Trophoblast cell (in vitro differentiated cells and primary cell): Measurements from ENCODE around the gene SIRT4.

ENCODE experiments used
- DNase-seq, 2 donors: peaks; one replicate each; pipeline ENCODE4 v3.0.0-alpha.2; 2016
- H2AFZ ChIP-seq: 2 replicates; pipeline ENCODE4 v1.6.1; 2013; ENCODE audit warnings: low read length, moderate library complexity, mild to moderate bottlenecking; ENCODE audit not compliant: insufficient read depth, poor library complexity
- H2AK5ac ChIP-seq: 2 replicates; pipeline ENCODE4 v1.6.1; 2013; ENCODE audit warnings: mild to moderate bottlenecking, low read length
- H2BK120ac ChIP-seq: 2 replicates; pipeline ENCODE4 v1.6.1; 2013; ENCODE audit warnings: low read length, mild to moderate bottlenecking, moderate library complexity; ENCODE audit not compliant: insufficient read depth, poor library complexity
- H2BK12ac ChIP-seq: 2 replicates; pipeline ENCODE4 v1.6.1; 2013; ENCODE audit warnings: mild to moderate bottlenecking, low read length, moderate library complexity
- H2BK5ac ChIP-seq: 2 replicates; pipeline ENCODE4 v1.6.1; 2013; ENCODE audit warnings: low read length, low read depth, moderate library complexity, mild to moderate bottlenecking; ENCODE audit not compliant: poor library complexity
- H3K14ac ChIP-seq: 2 replicates; pipeline ENCODE4 v1.6.1; 2013; ENCODE audit warnings: mild to moderate bottlenecking, low read length
- H3K18ac ChIP-seq: 2 replicates; pipeline ENCODE4 v1.6.1; 2013; ENCODE audit warnings: mild to moderate bottlenecking, low read length
- H3K23ac ChIP-seq: 2 replicates; pipeline ENCODE4 v1.6.1; 2013; ENCODE audit warnings: low read length
- H3K27ac ChIP-seq: 2 replicates; pipeline ENCODE4 v1.5.1; 2013; ENCODE audit warnings: low read depth, mild to moderate bottlenecking, inconsistent platforms, low read length, moderate library complexity
- H3K27me3 ChIP-seq: 2 replicates; pipeline ENCODE4 v1.6.1; 2013; ENCODE audit warnings: inconsistent platforms, mild to moderate bottlenecking, low read length, moderate library complexity; ENCODE audit not compliant: insufficient read depth
- H3K36me3 ChIP-seq, 2 experiments: 1 replicate in 1 of 2; 2 replicates in 1 of 2; pipeline ENCODE4 v1.6.1; 2013; ENCODE audit warnings: low read length in 2 of 2, mild to moderate bottlenecking in 2 of 2, moderate library complexity in 1 of 2; ENCODE audit not compliant: insufficient read depth in 2 of 2, control insufficient read depth in 1 of 2
- H3K4ac ChIP-seq: 2 replicates; pipeline ENCODE4 v1.6.1; 2013; ENCODE audit warnings: low read depth, mild to moderate bottlenecking, low read length, moderate library complexity
- H3K4me1 ChIP-seq, 2 experiments: 1 replicate in 1 of 2; 2 replicates in 1 of 2; pipeline ENCODE4 v1.6.1; 2013; ENCODE audit warnings: low read length in 2 of 2, mild to moderate bottlenecking in 2 of 2, moderate library complexity in 1 of 2; ENCODE audit not compliant: insufficient read depth in 2 of 2, control insufficient read depth in 1 of 2
- H3K4me2 ChIP-seq: 2 replicates; pipeline ENCODE4 v1.6.1; 2013; ENCODE audit warnings: inconsistent platforms, mild to moderate bottlenecking, low read length, moderate library complexity
- H3K4me3 ChIP-seq: 2 replicates; pipeline ENCODE4 v1.5.1; 2013; ENCODE audit warnings: mild to moderate bottlenecking, low read depth, low read length, inconsistent platforms
- H3K79me1 ChIP-seq: one replicate; pipeline ENCODE4 v1.6.1; 2013; ENCODE audit warnings: low read length
- H3K79me2 ChIP-seq: 2 replicates; pipeline ENCODE4 v1.6.1; 2013; ENCODE audit warnings: low read length, mild to moderate bottlenecking; ENCODE audit not compliant: control insufficient read depth, insufficient read depth, poor library complexity
- H3K9ac ChIP-seq: 2 replicates; pipeline ENCODE4 v1.6.1; 2013; ENCODE audit warnings: mild to moderate bottlenecking, low read length
- H3K9me3 ChIP-seq: 2 replicates; pipeline ENCODE4 v1.6.1; 2013; ENCODE audit warnings: low read depth, mild to moderate bottlenecking, control low read depth, inconsistent platforms, low read length; ENCODE audit not compliant: insufficient read depth
- H4K12ac ChIP-seq: 2 replicates; pipeline ENCODE4 v1.6.1; 2013; ENCODE audit warnings: low read depth, mild to moderate bottlenecking, low read length, moderate library complexity
- H4K8ac ChIP-seq: 2 replicates; pipeline ENCODE4 v1.6.1; 2013; ENCODE audit warnings: low read depth, mild to moderate bottlenecking, low read length, moderate library complexity
- H4K91ac ChIP-seq: one replicate; pipeline ENCODE4 v1.6.1; 2013; ENCODE audit warnings: low read depth, mild to moderate bottlenecking, low read length, moderate library complexity
- WGBS: extraction: QIAGEN DNeasy Blood & Tissue Kit; methylation state at CpG from one replicate; pipeline ENCODE4 v1.1.7; 2013; ENCODE audit warnings: missing lambda C conversion rate; ENCODE audit not compliant: insufficient read length, insufficient coverage; ENCODE audit errors: extremely low coverage; 5-methylcytosine and 5-hydroxymethylcytosine counted together

Gene SIRT4

GRCh38 chr12:120278137-120279069, 23.7 kb upstream of the SIRT4 start:
- no peak overlapping the region for H3K9ac ChIP-seq
- no peak overlapping the region for H3K4ac ChIP-seq

GRCh38 chr12:120283318-120283717, 18.8 kb upstream of the SIRT4 start:
- Histone ChIP-seq H3K4ac (no peak overlapping the region), H3K27me3 (no peaks in the 10 kb centered on the region), H3K79me1 (peaks cover 28% of the 10 kb centered on the region), H3K9me3 (peaks cover 5% of the 10 kb centered on the region), H4K91ac (peak overlapping the region; percentile 91), H3K4me2 (no peak overlapping the region), H2AK5ac (no peak overlapping the region), H3K4me3 (no peak overlapping the region), H4K12ac (no peak overlapping the region), H2AFZ (peak overlapping the region; percentile 60), H3K79me2 (peaks cover 3% of the 10 kb centered on the region), H3K18ac (peak overlapping the region; percentile 64), H3K23ac (no peak overlapping the region), H3K14ac (peak overlapping the region; percentile 40), H3K4me1 (peaks cover 14 to 18% of the 10 kb centered on the region in 2 experiments), H3K9ac (no peak overlapping the region), H2BK5ac (peak overlapping the region; percentile 77), H2BK12ac (peak overlapping the region; percentile 36), H4K8ac (peak overlapping the region; percentile 61), H3K36me3 (peaks cover 0 to 1% of the 10 kb centered on the region in 2 experiments), H3K27ac (peak overlapping the region; percentile 51), H2BK120ac (peak overlapping the region; percentile 48)
- no CpG with 5 or more reads among the region's 7 CpGs for WGBS
- DNase-seq: peak; percentile 95 to 97

More at GRCh38 chr12:120278137-120279069, 23.7 kb upstream of the SIRT4 start:
- H4K12ac ChIP-seq: no peak overlapping the region
- H2AK5ac ChIP-seq: no peak overlapping the region
- H4K8ac ChIP-seq: no peak overlapping the region
- no peak for DNase-seq
- H2BK5ac ChIP-seq: no peak overlapping the region
- peaks cover 10% of the 10 kb centered on the region for H3K79me1 ChIP-seq
- no peak overlapping the region for H3K18ac ChIP-seq
- peak overlapping the region; percentile 57 for H4K91ac ChIP-seq
- peaks cover 4 to 5% of the 10 kb centered on the region in 2 experiments for H3K4me1 ChIP-seq
- no peak overlapping the region for H3K27ac ChIP-seq
- no peak overlapping the region for H2BK120ac ChIP-seq
- H3K4me2 ChIP-seq: no peak overlapping the region
- no peaks in the 10 kb centered on the region for H3K27me3 ChIP-seq
- H3K4me3 ChIP-seq: no peak overlapping the region
- H3K36me3 ChIP-seq: peaks cover 0 to 1% of the 10 kb centered on the region in 2 experiments
- H3K79me2 ChIP-seq: no peaks in the 10 kb centered on the region
- peaks cover 9% of the 10 kb centered on the region for H3K9me3 ChIP-seq
- no CpG with 5 or more reads among the region's 57 CpGs for WGBS
- no peak overlapping the region for H2BK12ac ChIP-seq
- H3K14ac ChIP-seq: no peak overlapping the region
- H2AFZ ChIP-seq: no peak overlapping the region
- H3K23ac ChIP-seq: no peak overlapping the region

GRCh38 chr12:120284381-120284780, 17.7 kb upstream of the SIRT4 start:
- peak overlapping the region; percentile 71 for H2BK5ac ChIP-seq
- WGBS: no CpG with 5 or more reads among the region's 3 CpGs

GRCh38 chr12:120286768-120287490, 15.2 kb upstream of the SIRT4 start:
- Histone ChIP-seq H2BK5ac (peak overlapping the region; percentile 71), H3K4me1 (peaks cover 18 to 24% of the 10 kb centered on the region in 2 experiments), H2AFZ (peak overlapping the region; percentile 25), H3K4ac (peak overlapping the region; percentile 55), H3K18ac (peak overlapping the region; percentile 48), H3K4me2 (peak overlapping the region; percentile 56), H4K91ac (peak overlapping the region; percentile 64), H2BK12ac (peak overlapping the region; percentile 56), H4K12ac (no peak overlapping the region), H2AK5ac (no peak overlapping the region), H3K4me3 (no peak overlapping the region), H3K23ac (no peak overlapping the region), H3K27me3 (no peaks in the 10 kb centered on the region), H2BK120ac (peak overlapping the region; percentile 80), H3K36me3 (no peaks in the 10 kb centered on the region), H3K14ac (peak overlapping the region; percentile 44), H4K8ac (no peak overlapping the region), H3K9me3 (no peaks in the 10 kb centered on the region), H3K27ac (peak overlapping the region; percentile 92), H3K79me2 (peaks cover 3% of the 10 kb centered on the region), H3K9ac (no peak overlapping the region), H3K79me1 (peaks cover 36% of the 10 kb centered on the region)
- peak; percentile 87 to 97 for DNase-seq
- WGBS: no CpG with 5 or more reads among the region's 7 CpGs

More at GRCh38 chr12:120284381-120284780, 17.7 kb upstream of the SIRT4 start:
- Histone ChIP-seq H3K18ac (peak overlapping the region; percentile 67), H3K4me3 (no peak overlapping the region), H3K36me3 (no peaks in the 10 kb centered on the region), H3K27ac (no peak overlapping the region), H4K12ac (no peak overlapping the region), H3K9ac (no peak overlapping the region), H3K79me1 (peaks cover 28% of the 10 kb centered on the region), H4K8ac (peak overlapping the region; percentile 42), H3K4me2 (no peak overlapping the region), H3K79me2 (peaks cover 3% of the 10 kb centered on the region), H3K27me3 (no peaks in the 10 kb centered on the region), H2BK120ac (peak overlapping the region; percentile 84), H2AFZ (no peak overlapping the region), H4K91ac (peak overlapping the region; percentile 81), H3K4me1 (peaks cover 14 to 18% of the 10 kb centered on the region in 2 experiments), H3K4ac (no peak overlapping the region), H3K23ac (no peak overlapping the region), H2BK12ac (peak overlapping the region; percentile 55), H3K9me3 (no peaks in the 10 kb centered on the region), H2AK5ac (peak overlapping the region; percentile 77), H3K14ac (peak overlapping the region; percentile 71)
- DNase-seq: peak; percentile 30 to 43
